ENCODE data around the gene SUMO3. TPM values are rescaled to one million over a fixed set of nuclear protein-coding genes. Genes with fewer than 3 reads are reported as not detected.

The SUMO3 gene
- total RNA-seq, 1 donor, result 102 TPM

GRCh38 chr21:44790368-44790767 lies 27.5 kb downstream of the SUMO3 start:
- no peak overlapping the region for H3K4me3 ChIP-seq (ENCODE audit: low read depth, low read length)
- no peak for TF ChIP-seq CTCF (IDR thresholded peaks at IDR 0.05; ENCODE audit: insufficient read depth, low read depth, low read length)
- no peak for DNase-seq (ENCODE audit: low read depth)

- no peak overlapping the region for H3K4me3 ChIP-seq (ENCODE audit: low read depth, low read length)
- TF ChIP-seq CTCF (IDR thresholded peaks at IDR 0.05; ENCODE audit: insufficient read depth, low read depth, low read length), result no peak
- DNase-seq (ENCODE audit: low read depth), result peak; percentile 53
These were observed 28.0 kb downstream of the SUMO3 start for GRCh38 chr21:44789880-44790279.

- TF ChIP-seq CTCF (IDR thresholded peaks at IDR 0.05; ENCODE audit: insufficient read depth, low read depth, low read length), result no peak
- H3K4me3 ChIP-seq (ENCODE audit: low read depth, low read length), result no peak overlapping the region
- DNase-seq (ENCODE audit: low read depth), result peak; percentile 66
These were observed 32.1 kb downstream of the SUMO3 start for GRCh38 chr21:44785620-44786335.

- no peak for TF ChIP-seq CTCF (IDR thresholded peaks at IDR 0.05; ENCODE audit: insufficient read depth, low read depth, low read length)
- no peak for DNase-seq (ENCODE audit: low read depth)
These were observed 33.1 kb downstream of the SUMO3 start for GRCh38 chr21:44784810-44785209.

GRCh38 chr21:44783020-44783696 lies 34.7 kb downstream of the SUMO3 start:
- no peak for DNase-seq (ENCODE audit: low read depth)
- no peak overlapping the region for H3K4me3 ChIP-seq (ENCODE audit: low read depth, low read length)
- no peak for TF ChIP-seq CTCF (IDR thresholded peaks at IDR 0.05; ENCODE audit: insufficient read depth, low read depth, low read length)

More at GRCh38 chr21:44784810-44785209, 33.1 kb downstream of the SUMO3 start:
- no peak overlapping the region for H3K4me3 ChIP-seq (ENCODE audit: low read depth, low read length)

GRCh38 chr21:44780767-44781459 lies 36.9 kb downstream of the SUMO3 start:
- no peak for DNase-seq (ENCODE audit: low read depth)
- TF ChIP-seq CTCF (IDR thresholded peaks at IDR 0.05; ENCODE audit: insufficient read depth, low read depth, low read length), result no peak
- H3K4me3 ChIP-seq (ENCODE audit: low read depth, low read length), result no peak overlapping the region
